Transverse colon (tissue), 4 donors: ENCODE results near the gene RCAN2. TPM values are rescaled to one million over a fixed set of nuclear protein-coding genes. Genes with fewer than 3 reads are reported as not detected.

Source experiments
- DNase-seq: peaks from one replicate; pipeline ENCODE4 v3.0.0-alpha.2; 2019
- H3K27ac ChIP-seq, 4 donors: fragments of 200-600 bp; sonication (generic); 2 replicates each; pipeline ENCODE4 v1.5.1; 2016 to 2018; ENCODE audit warnings: inconsistent platforms in 4 of 4
- H3K27me3 ChIP-seq: fragments of 200-600 bp; sonication (generic); 2 replicates; pipeline ENCODE4 v1.5.1; 2017; ENCODE audit warnings: inconsistent platforms
- H3K36me3 ChIP-seq, 4 donors: fragments of 200-600 bp; sonication (generic); 2 replicates each; pipeline ENCODE4 v1.5.1; 2017 to 2019; ENCODE audit warnings: inconsistent platforms in 4 of 4
- H3K4me1 ChIP-seq, 4 donors: fragments of 200-600 bp; sonication (generic); 2 replicates each; pipeline ENCODE4 v1.5.1; 2017 to 2020; ENCODE audit warnings: inconsistent platforms in 4 of 4
- H3K4me3 ChIP-seq, 4 donors: fragments of 200-600 bp; sonication (generic); 1 replicate in 1 of 4; 2 replicates in 3 of 4; pipeline versions ENCODE4 v1.5.1 to v1.6.1; 2017 to 2019; ENCODE audit warnings: inconsistent platforms in 4 of 4
- H3K9me3 ChIP-seq, 2 donors: fragments of 200-600 bp; sonication (generic); 2 replicates each; pipeline ENCODE4 v1.5.1; 2017 to 2019; ENCODE audit warnings: inconsistent platforms in 2 of 2
- CTCF ChIP-seq, 5 experiments: fragments of 200-600 bp in 3 of 5; fragments of 450-650 bp in 2 of 5; sonication (generic) in 3 of 5; IDR thresholded peaks; 1 replicate in 2 of 5; 2 replicates in 3 of 5; pipeline ENCODE4 v1.5.1; 2016 to 2017; ENCODE audit warnings: antibody characterized with exemption in 5 of 5, inconsistent platforms in 3 of 5, mild to moderate bottlenecking in 2 of 5, moderate library complexity in 1 of 5
- EP300 ChIP-seq: sonication (generic); formaldehyde crosslinking; IDR thresholded peaks from one replicate; pipeline ENCODE4 v1.6.1; 2017; ENCODE audit warnings: antibody characterized with exemption, low read depth
- POLR2A ChIP-seq: fragments of 450-650 bp; IDR thresholded peaks from one replicate; pipeline ENCODE4 v1.6.1; 2016; ENCODE audit warnings: antibody characterized with exemption, mild to moderate bottlenecking, moderate library complexity
- POLR2AphosphoS5 ChIP-seq, 3 donors: sonication (generic); formaldehyde crosslinking; IDR thresholded peaks; one replicate each; pipeline ENCODE4 v1.6.1; 2016; ENCODE audit warnings: antibody characterized with exemption in 3 of 3
- WGBS, 2 donors: methylation state at CpG; one replicate each; pipeline ENCODE4 v1.1.5; 2018; ENCODE audit warnings: low coverage in 1 of 2; 5-methylcytosine and 5-hydroxymethylcytosine counted together
- in situ Hi-C, 4 donors: fragments of 200-750 bp; cut with MboI; loops; one replicate each; pipeline versions ENCODE4 v1.15.0 to v1.15.1; 2017; ENCODE audit warnings: low sequenced_read_pairs in 3 of 4, low pct_ligation_motif_present in 1 of 4, low pct_unique_long_range_greater_than_20kb in 1 of 4
- intact Hi-C: fragments of 100-400 bp; cut with DNase I; formaldehyde crosslinking; loops from one replicate; pipeline ENCODE4 v1.15.1; 2023; ENCODE audit warnings: low total_unique reads
- total RNA-seq, 4 donors: library from RNA; depleted of rRNA; stranded (reverse); fragments of >200 nt; gene quantifications; one replicate each; pipeline ENCODE4 v1.1.0, GENCODE V29; 2016

The RCAN2 gene
- total RNA-seq, 4 donors from 2014 or later = 1.9 to 9.5 (median 7.5) TPM

DNA sequence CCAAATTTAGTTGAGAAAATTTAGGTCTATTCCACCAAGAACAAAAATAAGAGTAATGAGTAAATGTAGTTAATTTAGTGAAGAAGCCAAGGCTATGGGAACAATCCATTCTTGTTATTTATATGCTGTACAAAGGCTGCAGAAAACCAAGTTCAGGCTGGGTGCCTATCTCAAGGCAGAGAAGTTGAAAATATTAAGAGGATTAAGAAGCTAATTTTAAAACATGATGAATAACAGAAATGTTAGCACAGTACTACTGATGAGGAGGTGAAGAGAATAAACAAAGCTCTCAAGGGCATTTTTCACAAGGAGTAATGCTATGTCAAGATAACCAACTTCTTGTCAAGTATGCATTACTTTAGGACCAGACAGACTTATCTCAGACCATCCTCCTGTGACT is 68.6 kb downstream of the RCAN2 start:
- intact Hi-C loops (loop anchor here (10.0 kb wide), 1 partner anchor 72 kb away; the partner anchor contains the start of gene RCAN2), in situ Hi-C loops (loop anchor here (10.0 to 25.0 kb wide), 5 partner anchors 192 to 485 kb away; no protein-coding TSS in a partner anchor)
- no peaks in the 10 kb centered on the region for H3K27me3 ChIP-seq
- no peak overlapping the region for H3K27ac ChIP-seq
- no peaks in the 10 kb centered on the region for H3K36me3 ChIP-seq
- H3K4me1 ChIP-seq = no peaks in the 10 kb centered on the region
- TF ChIP-seq POLR2A (no peak), POLR2AphosphoS5 (IDR thresholded peaks at IDR 0.05) (no peak), CTCF (IDR thresholded peaks at IDR 0.05) (no peak), EP300 (no peak)
- H3K9me3 ChIP-seq = no peaks in the 10 kb centered on the region
- no peak overlapping the region for H3K4me3 ChIP-seq
- no peak for DNase-seq

DNA sequence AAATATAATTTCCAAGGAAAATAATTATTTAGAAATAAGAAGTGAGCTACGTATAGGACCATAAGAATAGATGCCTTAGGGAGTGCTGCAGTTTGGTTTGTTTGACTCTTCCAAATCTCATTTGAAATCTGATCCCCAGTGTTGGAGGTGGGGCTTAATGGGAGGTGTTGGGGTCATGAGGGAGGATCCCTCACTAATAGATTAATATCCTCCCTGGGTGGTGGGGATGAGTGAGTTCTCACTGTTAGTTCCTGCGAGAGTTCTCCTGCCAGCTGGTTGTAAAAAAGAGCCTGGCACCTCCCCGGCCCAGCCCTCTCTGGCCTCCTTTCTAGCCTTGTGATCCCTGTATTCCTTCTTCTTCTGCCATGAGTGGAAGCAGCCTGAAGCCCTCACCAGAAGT is 69.3 kb downstream of the RCAN2 start:
- DNase-seq = no peak
- no peak overlapping the region for H3K4me3 ChIP-seq
- no peak overlapping the region for H3K27ac ChIP-seq
- intact Hi-C loops = loop anchor here (10.0 kb wide), 1 partner anchor 73 kb away; the partner anchor contains the start of gene RCAN2
- 83 to 100% methylated on average over 2 to 3 of the region's 3 CpGs for WGBS, 2 donors
- no peaks in the 10 kb centered on the region for H3K4me1 ChIP-seq
- no peaks in the 10 kb centered on the region for H3K36me3 ChIP-seq
- no peaks in the 10 kb centered on the region for H3K27me3 ChIP-seq
- TF ChIP-seq POLR2AphosphoS5 (IDR thresholded peaks at IDR 0.05) = no peak
- TF ChIP-seq POLR2A = no peak
- H3K9me3 ChIP-seq = no peaks in the 10 kb centered on the region
- in situ Hi-C loops = loop anchor here (10.0 to 25.0 kb wide), 5 partner anchors 193 to 485 kb away; no protein-coding TSS in a partner anchor

- H3K9me3 ChIP-seq = no peaks in the 10 kb centered on the region
- no peaks in the 10 kb centered on the region for H3K27me3 ChIP-seq
- no peaks in the 10 kb centered on the region for H3K4me1 ChIP-seq
- no peak overlapping the region for H3K27ac ChIP-seq
- H3K4me3 ChIP-seq = no peak overlapping the region
- 65 to 76% methylated on average over 3 of the region's 3 CpGs for WGBS, 2 donors
- intact Hi-C loops = loop anchor here (10.0 kb wide), 1 partner anchor 74 kb away; the partner anchor contains the start of gene RCAN2
- TF ChIP-seq POLR2A = no peak
- TF ChIP-seq CTCF (IDR thresholded peaks at IDR 0.05) = no peak
- TF ChIP-seq EP300 = no peak
- TF ChIP-seq POLR2AphosphoS5 (IDR thresholded peaks at IDR 0.05) = no peak
- in situ Hi-C loops = loop anchor here (10.0 to 25.0 kb wide), 5 partner anchors 194 to 484 kb away; no protein-coding TSS in a partner anchor
- no peak for DNase-seq
- H3K36me3 ChIP-seq = no peaks in the 10 kb centered on the region
Measured at GRCh38 chr6:46420921-46421638, 70.2 kb downstream of the RCAN2 start.

DNA sequence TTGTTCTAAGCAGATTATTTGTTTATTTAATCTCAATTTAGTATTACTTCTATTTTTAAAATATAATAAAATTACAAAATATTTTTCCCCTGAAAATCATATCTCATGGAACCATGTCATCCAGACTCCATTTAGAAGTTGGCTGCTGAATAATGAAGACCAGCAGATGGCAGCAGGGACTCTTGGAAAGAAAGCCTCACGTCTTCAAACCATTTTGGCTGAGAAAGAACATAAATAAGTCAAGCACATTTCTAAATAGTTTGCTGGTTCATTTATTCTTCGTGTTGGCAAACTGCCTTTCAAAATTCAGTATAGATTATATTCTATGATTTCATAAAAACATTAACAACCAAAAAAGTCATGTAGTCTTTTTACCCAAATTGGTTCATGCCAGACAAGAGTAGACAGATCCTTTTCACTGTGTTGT is 71.7 kb downstream of the RCAN2 start:
- Histone ChIP-seq H3K27ac (no peak overlapping the region), H3K4me3 (no peak overlapping the region), H3K27me3 (no peaks in the 10 kb centered on the region), H3K36me3 (no peaks in the 10 kb centered on the region), H3K4me1 (no peaks in the 10 kb centered on the region), H3K9me3 (no peaks in the 10 kb centered on the region)
- in situ Hi-C loops (loop anchor here (10.0 to 25.0 kb wide), 7 partner anchors 185 to 482 kb away; no protein-coding TSS in a partner anchor), intact Hi-C loops (loop anchor here (10.0 kb wide), 2 partner anchors 75 to 205 kb away; partner anchors contain the start of gene RCAN2)
- peak; percentile 60 for DNase-seq
- TF ChIP-seq POLR2AphosphoS5 (IDR thresholded peaks at IDR 0.05) (no peak), POLR2A (no peak), EP300 (no peak), CTCF (IDR thresholded peaks at IDR 0.05) (peak; percentile 71 to 86 (median 76))
- WGBS, 2 donors = 0 to 2% methylated on average over 2 of the region's 2 CpGs
